Type B pancreatic cell (in vitro differentiated cells): ENCODE measurements around the gene ENKD1. TPM values are rescaled to one million over a fixed set of nuclear protein-coding genes. Genes with fewer than 3 reads are reported as not detected.

ENCODE experiments used
- DNase-seq: peaks from one replicate; pipeline ENCODE4 v3.0.0; 2021; ENCODE audit warnings: mixed read lengths; ENCODE audit not compliant: unreplicated experiment; ENCODE audit errors: extremely low spot score
- H3K27ac Mint-ChIP-seq: 2 replicates; pipeline ENCODE4 v1.8.0; 2021; ENCODE audit warnings: mild to moderate bottlenecking, mixed read lengths
- H3K27me3 Mint-ChIP-seq: 2 replicates; pipeline ENCODE4 v1.8.0; 2021; ENCODE audit warnings: mixed read lengths
- H3K36me3 Mint-ChIP-seq: 2 replicates; pipeline ENCODE4 v1.8.0; 2021; ENCODE audit warnings: mixed read lengths
- H3K4me1 Mint-ChIP-seq: one replicate; pipeline ENCODE4 v1.8.0; 2021; ENCODE audit warnings: mixed read lengths; ENCODE audit not compliant: unreplicated experiment
- H3K4me3 Mint-ChIP-seq: 2 replicates; pipeline ENCODE4 v1.8.0; 2021; ENCODE audit warnings: mild to moderate bottlenecking, mixed read lengths
- H3K9me3 Mint-ChIP-seq: 2 replicates; pipeline ENCODE4 v1.8.0; 2021; ENCODE audit warnings: mixed read lengths
- CTCF ChIP-seq: fragments of 200-600 bp; sonication (generic); conservative IDR thresholded peaks from 2 replicates; pipeline ENCODE4 v1.5.0; 2021; ENCODE audit warnings: antibody characterized with exemption, mild to moderate bottlenecking
- total RNA-seq: library from RNA; stranded (reverse); gene quantifications from 2 replicates; pipeline ENCODE4 v1.2.1, GENCODE V29; 2021; ENCODE audit warnings: low replicate concordance

The ENKD1 gene
- total RNA-seq, 1 donor from 2014 or later, result 18.8 TPM

GRCh38 chr16:67667817-67668494, 1.4 kb upstream of the ENKD1 start:
- no peak for DNase-seq
- Mint-ChIP-seq H3K9me3 (no peaks in the 10 kb centered on the region), H3K27ac (no peak overlapping the region), H3K27me3 (no peaks in the 10 kb centered on the region), H3K4me1 (peaks cover 15% of the 10 kb centered on the region), H3K36me3 (no peaks in the 10 kb centered on the region), H3K4me3 (no peak overlapping the region)
- TF ChIP-seq CTCF, result peak; percentile 83

GRCh38 chr16:67667453-67667816, 885 bp upstream of the ENKD1 start:
- no peaks in the 10 kb centered on the region for H3K27me3 Mint-ChIP-seq
- H3K36me3 Mint-ChIP-seq, result no peaks in the 10 kb centered on the region
- TF ChIP-seq CTCF, result no peak
- DNase-seq, result no peak
- peak overlapping the region; percentile 86 for H3K4me3 Mint-ChIP-seq
- H3K9me3 Mint-ChIP-seq, result no peaks in the 10 kb centered on the region
- H3K27ac Mint-ChIP-seq, result peak overlapping the region; percentile 59
- H3K4me1 Mint-ChIP-seq, result peaks cover 11% of the 10 kb centered on the region

- no peak overlapping the region for H3K27ac Mint-ChIP-seq
- H3K4me3 Mint-ChIP-seq, result peak overlapping the region; percentile 80
- no peak for TF ChIP-seq CTCF
- no peak for DNase-seq
- H3K27me3 Mint-ChIP-seq, result no peaks in the 10 kb centered on the region
- H3K4me1 Mint-ChIP-seq, result peaks cover 8% of the 10 kb centered on the region
- no peaks in the 10 kb centered on the region for H3K36me3 Mint-ChIP-seq
- H3K9me3 Mint-ChIP-seq, result no peaks in the 10 kb centered on the region
Measured at GRCh38 chr16:67666032-67666551, 458 bp downstream of the ENKD1 start.

GRCh38 chr16:67665598-67665997, 952 bp downstream of the ENKD1 start:
- no peaks in the 10 kb centered on the region for H3K36me3 Mint-ChIP-seq
- H3K9me3 Mint-ChIP-seq, result no peaks in the 10 kb centered on the region
- no peak for TF ChIP-seq CTCF
- H3K27ac Mint-ChIP-seq, result no peak overlapping the region
- H3K4me3 Mint-ChIP-seq, result peak overlapping the region; percentile 80
- no peaks in the 10 kb centered on the region for H3K27me3 Mint-ChIP-seq
- DNase-seq, result no peak
- peaks cover 8% of the 10 kb centered on the region for H3K4me1 Mint-ChIP-seq

GRCh38 chr16:67664871-67665270, 1.7 kb downstream of the ENKD1 start:
- Mint-ChIP-seq H3K36me3 (no peaks in the 10 kb centered on the region), H3K27ac (no peak overlapping the region), H3K4me1 (peaks cover 8% of the 10 kb centered on the region)

More at GRCh38 chr16:67664871-67665270, 1.7 kb downstream of the ENKD1 start:
- Mint-ChIP-seq H3K27me3 (no peaks in the 10 kb centered on the region), H3K9me3 (no peaks in the 10 kb centered on the region), H3K4me3 (peak overlapping the region; percentile 70)
- no peak for TF ChIP-seq CTCF
- no peak for DNase-seq
